Cerebellar nuclear complex (tissue), 1 donor: Measurements from ENCODE around the gene ST7L.

Experiments used
- DNase-seq, 2 experiments: peaks; one replicate each; lab custom pipeline; 2025; lab: John Stamatoyannopoulos, UW

Gene ST7L

DNA sequence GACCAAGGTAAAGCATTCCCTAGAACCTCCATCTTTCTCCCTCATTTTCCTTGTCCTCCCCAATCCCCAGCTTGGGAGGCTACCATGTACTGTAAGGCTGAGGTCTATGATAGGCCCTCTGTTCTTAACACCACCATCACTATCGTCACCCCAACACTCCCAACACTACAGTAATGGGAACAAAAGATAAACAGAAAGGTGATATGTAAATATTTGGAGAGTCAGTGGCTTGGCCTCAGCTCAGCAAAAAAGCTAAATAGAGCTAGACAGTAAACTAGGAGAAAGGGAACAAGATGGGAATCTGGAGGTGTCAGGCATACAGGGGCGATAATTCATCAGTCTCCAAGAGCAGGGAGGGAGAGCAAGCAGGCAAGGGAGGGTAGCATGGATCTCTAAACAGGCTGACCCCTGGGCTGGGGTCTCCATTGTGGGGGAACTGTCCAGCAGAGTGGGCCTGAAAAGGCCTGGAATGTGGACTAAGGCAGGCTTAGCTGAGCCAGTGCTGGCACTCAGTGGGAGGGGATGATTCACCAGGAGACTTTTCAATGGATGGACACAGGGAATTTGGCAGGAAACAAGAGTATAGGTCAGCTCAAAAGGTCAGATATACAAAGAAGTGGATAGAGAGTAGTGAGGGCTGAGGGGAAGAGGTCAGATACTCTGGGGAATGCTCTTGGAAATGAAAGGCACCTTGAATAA, 103.5 kb downstream of the ST7L start:
- DNase-seq = no peak

DNA sequence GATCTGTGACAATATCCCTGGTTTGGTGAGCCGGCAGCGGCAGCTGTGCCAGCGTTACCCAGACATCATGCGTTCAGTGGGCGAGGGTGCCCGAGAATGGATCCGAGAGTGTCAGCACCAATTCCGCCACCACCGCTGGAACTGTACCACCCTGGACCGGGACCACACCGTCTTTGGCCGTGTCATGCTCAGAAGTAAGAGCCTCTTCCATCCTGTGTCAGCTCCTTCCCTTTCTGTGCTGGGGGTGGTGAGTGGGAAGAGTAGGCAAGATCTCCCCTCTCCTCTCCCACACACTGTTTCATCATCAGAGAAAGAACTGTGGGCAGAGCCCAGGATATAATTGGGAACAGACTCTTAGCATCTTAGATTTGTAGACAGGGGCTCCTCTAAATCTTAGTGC, 104.0 kb downstream of the ST7L start:
- DNase-seq = no peak

DNA sequence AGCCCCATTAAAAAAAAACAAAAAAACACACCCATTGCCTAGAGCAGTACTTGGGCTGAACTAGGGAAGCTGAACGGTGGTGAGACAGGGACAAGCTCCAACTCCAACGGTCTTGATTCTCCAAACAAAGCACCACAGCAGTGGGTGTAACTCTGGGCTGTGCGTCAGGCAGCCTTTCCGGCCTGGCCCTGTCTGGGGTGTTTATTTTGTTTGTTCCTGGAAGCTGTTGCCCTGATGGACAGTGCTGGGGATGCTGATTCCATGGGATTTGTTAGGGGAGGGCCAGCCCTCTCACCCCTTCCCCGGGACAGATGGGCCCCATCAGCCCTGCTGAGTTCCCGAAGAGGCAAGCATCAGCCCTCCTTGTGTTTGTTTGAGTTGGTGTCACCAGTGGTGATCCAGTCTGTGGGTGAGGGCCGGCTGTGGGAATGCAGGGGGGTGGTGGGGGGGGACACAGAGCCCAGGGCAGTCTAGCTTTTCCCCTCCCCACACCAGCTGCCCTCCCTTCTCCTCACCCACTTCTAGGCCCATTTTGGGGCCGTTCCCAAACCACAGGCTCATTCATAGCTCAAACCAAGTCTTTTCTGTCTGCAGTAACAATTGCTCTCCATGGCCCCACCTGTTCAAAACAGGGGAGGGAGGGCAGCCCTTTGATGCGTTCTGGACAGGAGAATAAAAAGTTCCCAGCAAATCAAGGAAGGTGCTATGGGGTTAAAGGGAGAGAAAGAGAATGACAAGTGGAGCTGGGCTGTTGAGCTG, 105.7 kb downstream of the ST7L start:
- no peak for DNase-seq

DNA sequence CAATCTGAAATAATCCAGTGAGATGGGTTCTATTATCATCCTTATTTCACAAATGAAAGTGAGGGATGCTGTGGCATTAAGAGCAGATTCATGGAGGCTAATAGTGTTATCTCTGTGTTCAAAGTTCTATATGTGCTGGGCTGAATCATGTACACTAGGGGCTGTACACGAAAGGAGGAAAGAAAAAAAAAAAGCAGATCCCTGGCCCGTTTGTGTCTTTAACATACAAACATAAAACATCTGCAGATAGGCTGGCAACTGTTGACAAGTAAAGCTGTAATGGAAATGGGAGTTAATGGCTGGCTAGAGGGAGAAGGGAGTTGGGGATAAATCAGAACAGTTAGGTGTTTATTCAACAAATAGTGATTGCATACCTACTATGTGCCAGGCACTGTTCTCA, 107.0 kb downstream of the ST7L start:
- DNase-seq = no peak

DNA sequence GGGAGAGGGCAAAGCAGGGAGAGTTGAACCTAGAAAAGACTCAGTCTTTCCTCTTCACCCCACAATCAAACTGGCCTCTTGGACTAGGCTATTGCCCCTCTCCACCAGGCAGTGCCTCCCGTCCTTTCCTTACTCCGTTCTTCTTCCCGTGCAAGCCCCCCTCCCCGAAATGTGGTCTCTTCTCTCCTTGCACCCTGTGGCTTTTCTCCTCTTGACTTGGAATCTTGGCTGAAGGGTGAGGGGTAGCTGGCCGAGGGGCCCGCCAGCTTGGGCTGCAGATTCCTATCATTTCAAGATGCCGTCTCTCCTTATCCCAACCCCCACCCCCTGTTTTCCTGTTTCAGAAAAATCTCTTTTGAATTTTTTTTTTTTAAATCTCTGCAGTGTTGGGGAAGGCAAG, 108.6 kb downstream of the ST7L start:
- DNase-seq = no peak

DNA sequence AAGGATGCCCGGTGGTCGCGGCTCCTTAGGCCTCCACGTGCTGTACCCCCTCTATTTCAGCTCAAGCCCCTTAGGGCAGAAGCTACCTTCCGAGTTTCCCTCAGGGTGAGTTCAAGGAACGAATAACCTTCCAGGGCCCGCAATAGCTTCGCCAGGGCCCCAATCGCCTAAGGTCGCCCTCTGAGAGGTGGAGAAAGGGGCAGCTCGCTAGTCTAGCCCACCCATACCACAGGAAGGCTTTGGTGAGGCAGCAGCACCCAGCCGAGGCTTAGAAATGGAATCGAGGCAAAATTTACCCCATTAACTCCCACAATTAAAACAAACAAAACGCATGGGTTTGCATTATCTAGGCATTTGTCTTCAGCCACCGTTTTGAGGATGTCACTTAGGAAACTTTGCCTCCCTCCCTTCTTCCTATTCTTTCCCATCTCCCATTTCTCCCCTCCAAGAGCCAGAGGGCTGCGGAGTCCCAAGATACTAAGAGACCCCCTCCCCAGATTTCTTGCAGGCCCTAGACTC, 109.2 kb downstream of the ST7L start:
- no peak for DNase-seq

DNA sequence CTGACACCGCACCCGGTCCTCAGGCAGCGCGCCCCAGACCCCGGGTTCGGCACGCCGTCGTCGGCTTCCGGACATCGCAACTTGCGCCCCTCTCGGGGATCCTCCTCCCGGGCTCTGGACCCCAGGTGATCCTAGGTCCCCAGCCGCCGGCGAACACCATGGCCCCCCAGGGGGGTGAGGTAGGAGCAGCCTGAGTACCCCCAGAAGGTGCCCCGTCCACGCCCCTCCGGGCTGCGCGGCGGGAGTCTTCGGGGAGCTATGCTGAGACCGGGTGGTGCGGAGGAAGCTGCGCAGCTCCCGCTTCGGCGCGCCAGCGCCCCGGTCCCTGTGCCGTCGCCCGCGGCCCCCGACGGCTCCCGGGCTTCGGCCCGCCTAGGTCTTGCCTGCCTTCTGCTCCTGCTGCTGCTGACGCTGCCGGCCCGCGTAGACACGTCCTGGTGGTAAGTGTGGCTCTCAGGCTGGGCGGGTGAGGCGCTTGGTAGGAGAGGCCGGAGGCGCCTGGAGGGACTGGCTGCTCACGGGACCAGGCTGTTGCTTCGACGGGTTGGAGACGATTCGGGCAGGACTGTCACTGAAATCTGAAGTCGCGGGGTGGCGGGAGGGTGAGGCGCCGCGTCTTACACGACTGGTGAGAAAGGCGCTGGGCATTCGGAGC, 109.8 kb downstream of the ST7L start:
- no peak for DNase-seq

DNA sequence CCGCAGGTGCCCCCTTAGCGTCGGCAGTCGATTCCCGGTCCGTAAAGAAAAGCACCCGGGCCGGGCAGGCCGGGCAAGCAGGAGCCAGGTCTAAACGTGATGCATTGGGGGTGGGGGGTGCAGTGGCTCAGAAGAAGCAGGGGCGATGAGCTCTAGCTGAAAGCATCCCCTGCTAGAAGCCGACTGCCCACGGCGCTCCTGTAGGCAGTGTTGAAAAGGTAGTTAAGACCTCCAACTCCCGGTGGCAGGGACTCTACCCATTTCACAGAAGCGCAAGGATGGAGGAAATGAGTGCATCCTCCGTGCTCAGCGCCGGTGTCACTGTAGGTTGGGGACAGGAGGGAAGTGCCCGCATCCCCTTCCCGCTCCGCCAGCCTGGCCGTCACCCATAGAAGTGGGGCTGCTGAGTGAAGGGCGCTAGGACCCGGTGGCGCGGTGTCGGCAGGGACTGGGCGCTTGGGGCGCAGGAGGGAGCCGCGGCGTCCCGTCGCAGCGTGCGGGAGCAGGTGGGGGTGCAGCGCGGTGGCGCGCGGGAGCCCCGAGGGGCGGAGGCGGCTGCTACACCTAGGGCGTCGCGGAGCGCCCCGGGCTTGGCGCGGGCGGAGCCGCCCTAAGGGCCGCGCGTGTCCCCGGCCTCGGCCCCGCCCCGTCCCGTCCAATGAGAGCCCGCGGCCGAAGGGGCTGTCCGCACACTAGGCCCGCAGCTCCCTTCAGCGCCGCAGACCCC, 110.5 kb downstream of the ST7L start, which contains the start of gene WNT2B:
Gene WNT2B, plus strand, starts transcription at position 688 of the 727 bp plus-strand sequence. CDS start 298 bp downstream, outside the sequence.
- no peak for DNase-seq

DNA sequence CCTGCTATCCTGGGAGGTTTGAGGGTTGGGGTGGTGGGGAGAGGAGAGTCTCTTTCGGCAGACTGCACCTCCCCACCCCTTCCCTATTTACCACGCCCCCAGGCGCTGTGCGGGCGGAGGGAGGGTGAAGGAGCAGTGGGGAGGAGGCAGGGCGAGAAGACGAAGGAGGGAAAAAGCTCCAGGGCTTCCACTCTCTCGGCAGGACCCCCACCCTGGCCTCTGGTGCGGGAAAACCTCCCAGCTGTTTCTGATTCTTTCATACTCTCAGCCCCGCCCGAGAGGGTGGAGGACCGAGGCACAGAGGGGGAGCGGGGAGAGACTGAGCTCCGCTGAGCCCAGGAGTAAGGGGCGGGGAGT, 111.0 kb downstream of the ST7L start:
- no peak for DNase-seq

DNA sequence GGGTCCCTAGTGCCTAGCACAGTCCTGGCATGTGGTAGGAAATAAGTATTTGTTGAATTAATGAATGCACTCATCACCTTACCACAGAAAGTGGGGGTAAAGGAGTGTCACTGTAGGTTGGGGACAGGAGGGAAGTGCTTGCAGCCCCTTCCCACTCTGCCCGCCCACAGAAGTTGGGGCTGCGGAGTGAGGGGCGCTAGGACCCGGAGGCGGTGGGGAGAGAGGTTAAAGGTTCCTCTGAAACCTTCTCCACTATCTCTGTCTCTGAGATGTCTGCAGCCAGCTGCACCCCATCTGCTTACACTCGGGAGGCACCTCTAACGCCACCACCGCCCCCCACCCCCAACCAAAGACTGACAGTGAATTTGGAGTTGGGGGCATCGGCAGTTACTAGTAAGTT, 111.6 kb downstream of the ST7L start:
- DNase-seq = no peak

DNA sequence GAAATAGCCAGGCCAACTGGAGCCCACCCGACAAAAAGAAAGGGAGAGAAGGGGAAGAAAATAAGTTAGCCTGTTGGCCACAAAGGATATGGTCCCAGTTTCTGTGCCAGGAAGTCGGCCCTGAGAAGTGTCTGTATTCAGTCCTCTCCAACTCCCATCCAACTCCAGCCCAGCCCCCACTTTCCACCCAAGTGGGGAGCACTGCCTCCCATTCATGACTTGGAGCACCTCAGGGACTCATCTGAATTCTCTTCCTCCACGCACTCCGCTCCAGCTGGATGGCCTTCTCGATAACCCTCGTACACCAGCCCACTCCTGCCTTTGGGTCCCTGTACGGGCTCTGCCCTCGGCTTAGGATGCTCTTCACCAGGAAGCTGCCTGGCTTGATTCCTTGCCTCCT, 112.2 kb downstream of the ST7L start:
- no peak for DNase-seq

DNA sequence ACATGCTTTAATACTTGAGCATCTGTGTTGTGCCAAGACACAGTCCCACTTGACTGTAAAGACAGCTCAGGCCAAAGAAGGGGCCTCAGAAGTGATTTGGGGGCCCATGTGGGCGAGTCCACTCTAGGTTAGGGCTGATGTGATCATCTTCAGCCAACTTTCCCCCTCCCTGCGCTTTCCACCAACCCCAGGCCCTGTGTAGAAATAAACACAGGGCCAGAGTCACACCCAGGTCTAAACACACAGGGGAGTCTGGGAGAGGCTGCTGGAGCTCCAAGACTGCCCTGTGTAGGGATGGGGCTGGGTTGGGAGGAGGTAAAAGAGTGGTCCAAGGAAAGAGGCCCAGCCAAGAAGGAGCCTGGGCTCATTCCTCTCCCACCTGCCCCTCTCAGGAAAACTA, 112.6 kb downstream of the ST7L start:
- no peak for DNase-seq

DNA sequence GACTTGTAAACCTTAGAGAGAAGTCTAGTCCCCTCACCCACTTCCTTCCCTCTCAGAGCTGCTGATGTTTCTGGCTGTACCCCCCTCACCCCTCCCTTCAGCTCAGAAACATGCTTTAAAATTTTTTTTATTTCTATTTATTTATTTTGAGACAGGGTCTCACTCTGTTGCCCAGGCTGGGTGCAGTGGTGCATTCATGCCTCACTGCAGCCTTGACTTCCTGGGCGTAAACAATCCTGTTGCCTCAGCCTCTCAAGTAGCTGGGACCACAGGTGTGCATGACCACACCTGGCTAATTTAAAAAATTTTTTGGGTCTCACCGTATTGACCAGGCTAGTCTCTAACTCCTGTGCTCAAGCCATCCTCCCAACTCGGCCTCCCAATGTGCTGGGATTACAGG, 113.1 kb downstream of the ST7L start:
- no peak for DNase-seq

DNA sequence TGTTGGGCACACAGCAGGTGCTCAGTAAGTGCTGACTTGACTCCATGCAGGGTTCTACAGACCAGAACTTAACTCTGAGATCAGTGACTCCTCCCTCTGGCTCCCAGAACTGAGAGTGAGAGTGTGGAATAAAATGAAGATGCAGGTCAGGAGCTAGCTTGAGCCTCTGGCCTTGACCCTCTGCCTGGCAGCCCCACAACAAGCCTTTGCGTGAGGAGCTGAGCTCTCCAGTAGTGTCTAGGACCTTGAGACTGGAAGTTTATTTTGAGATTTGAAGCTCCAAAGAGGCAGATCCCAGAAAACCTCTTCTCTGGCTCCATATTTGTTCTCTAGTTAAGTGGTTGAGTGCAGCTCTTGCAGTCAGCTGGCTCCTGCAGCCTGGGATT, 113.5 kb downstream of the ST7L start:
- DNase-seq = no peak

DNA sequence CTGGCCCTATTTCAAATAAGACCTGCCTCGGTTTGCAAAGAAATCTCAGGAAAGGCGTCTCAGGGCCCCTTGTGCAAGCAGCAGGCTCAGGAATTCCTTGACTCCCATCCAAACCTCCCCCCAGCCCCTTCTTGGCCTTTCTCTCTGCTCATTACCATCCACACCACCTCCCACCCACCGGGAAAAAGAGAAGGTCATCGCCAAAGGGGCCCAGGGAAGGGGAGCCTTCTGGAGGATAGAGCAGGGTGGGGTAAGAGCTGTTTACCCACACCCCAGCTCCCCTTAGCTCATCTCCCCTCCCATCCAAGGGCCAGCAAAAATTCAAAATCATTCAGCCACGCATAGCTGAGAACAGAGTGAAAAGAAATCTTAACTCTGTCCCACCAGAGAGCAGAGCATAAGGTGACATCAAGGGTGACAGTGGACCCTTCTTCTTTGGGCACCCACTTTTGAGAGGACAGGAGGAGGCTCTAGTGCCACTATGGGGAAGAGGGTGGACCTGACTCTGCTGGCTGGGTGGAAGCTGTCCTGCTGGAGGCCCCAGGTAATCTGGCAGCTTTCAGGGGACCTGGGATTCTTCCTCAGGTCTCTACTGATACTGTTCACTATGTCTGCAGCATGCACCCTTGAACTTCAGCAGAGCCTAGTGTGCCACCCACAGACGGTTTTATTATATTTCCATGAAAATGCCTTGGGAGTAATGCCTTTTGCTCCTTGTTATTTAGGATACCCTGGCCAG, 114.1 kb downstream of the ST7L start:
- DNase-seq = no peak

DNA sequence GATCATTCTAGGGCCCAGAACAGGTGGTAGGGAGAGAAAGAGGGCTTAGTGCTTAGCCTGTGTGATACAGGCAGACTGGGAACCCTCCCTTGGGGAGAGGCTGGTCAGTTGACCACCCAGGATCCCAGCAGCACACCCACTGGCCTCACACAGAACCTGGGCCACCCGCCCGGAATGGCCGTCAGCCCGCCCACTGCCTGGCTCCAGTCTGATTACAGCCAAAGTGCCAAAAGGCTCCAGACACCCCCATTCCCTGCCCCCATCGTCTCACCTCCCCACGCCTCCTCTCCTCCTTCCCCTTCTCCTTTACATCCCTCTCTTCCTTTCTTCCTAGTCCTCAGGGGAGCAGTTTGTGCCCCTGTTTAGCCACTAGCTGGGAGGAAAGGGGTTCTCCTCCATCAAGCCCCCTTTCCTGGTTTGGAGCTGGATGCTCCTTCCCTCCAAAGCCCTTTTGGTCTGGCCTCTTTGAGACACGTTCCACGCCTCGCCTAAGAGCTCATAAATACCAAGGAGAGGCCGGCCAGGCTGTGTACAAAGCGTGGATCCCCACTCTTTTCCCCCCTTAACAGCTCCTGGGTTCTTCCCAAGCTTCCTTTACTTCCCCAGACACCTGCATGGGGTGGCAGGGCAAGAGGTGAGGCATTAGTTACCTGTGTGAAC, 114.8 kb downstream of the ST7L start:
- DNase-seq = no peak

DNA sequence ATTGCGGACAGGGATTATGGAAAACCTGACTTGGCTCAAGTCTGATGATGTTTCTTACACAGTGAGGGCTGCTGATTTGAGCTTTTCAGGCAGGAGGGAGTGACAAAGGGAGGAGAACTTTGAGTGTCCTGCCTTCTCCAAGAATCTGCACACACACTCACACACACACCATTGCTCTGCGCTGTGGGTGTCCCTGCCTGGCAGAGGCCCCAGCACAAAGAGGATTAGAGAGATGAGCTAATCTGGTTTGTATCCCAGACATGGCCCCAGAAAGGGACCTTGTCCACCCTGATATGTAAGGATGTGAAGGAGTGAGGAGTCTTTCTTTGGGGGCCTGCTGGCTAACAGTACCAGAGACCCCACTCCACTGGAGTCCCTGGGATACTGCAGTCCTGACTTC, 116.1 kb downstream of the ST7L start:
- DNase-seq = peak in 1 of 2 experiments; percentile 35

DNA sequence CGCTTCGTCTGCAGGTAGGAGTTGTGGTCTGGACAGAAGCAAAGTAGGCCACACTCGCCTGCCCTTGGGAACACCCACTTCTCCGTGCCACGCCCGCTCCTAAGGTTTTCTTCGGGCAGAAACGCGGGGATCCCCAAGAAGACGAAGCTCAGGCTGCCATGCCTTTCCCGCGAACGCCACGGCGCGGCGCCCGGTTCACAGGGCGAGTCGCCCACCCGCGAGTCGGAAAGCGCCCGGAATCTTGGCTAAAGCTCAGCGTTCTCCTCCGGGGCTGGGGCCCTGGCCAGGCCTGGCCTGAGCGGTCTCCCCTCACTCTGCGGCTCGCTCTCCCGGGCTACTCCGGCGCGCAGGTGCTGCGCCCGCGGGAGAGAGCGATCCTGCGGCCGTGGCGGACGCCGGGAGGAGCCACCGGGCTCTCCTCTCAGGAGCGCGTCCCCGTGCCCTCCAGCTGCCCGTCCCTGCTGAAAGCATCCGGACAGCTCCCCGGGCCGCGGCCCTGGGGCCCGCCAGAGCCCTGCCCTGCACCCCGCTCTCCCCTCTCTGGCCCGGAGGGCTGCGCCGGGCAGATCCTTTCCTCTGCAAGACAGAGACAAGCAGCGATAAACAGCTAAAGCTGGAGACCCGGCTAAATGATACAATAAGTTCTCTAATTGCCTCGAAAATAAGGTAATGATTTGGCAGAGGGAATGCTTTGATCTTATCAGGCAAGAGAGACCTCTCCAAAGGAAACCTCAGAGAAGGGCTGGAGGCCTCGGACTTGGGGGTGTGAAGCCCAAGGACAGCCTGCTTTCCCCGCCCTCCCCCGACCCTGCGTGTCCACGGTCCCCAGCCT, 116.9 kb downstream of the ST7L start:
- DNase-seq = peak in 1 of 2 experiments; percentile 42

DNA sequence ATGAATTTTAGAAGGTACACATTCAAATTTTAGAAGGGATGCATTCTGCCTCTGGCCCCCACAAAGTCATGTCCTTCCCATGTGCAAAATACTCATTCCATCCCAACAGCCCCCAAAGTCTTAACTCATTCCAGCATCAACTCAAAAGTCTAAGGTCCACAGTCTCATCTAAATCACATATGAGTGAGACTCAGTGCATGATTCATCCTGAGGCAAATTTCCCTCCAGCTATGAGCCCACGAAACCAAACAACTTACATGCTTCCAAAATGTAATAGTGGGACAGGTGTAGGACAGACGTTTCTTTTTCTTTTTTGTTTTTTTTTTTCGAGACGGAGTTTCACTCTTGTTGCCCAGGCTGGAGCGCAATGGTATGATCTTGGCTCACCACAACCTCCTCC, 122.7 kb downstream of the ST7L start:
- no peak for DNase-seq

DNA sequence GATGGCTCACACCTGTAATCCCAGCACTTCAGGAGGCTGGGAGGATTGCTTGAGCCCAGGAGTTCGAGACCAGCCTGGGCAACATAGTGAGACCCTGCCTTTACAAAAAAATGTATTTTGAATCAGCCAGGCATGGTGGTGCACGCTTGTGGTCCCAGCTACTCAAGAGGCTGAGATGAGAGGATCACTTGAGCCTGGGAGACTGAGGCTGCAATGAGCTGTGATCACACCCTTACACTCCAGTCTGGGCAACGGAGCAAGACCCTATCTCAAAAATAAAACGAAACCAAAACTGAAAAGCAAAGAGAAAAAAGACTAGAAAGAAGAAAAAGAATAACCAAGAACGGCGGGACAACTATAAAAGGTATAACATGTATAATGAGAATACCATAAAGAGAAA, 125.6 kb downstream of the ST7L start:
- DNase-seq = no peak
